ENCODE results near the gene OST4. TPM values are rescaled to one million over a fixed set of nuclear protein-coding genes. Genes with fewer than 3 reads are reported as not detected.

OST4 gene
- total RNA-seq, 8 experiments from 2014 or later: 289 to 626 (median 350) TPM

GRCh38 chr2:27041752-27042151 lies 29.7 kb downstream of the OST4 start:
- 54 to 90% (median 74%) methylated on average over 1 to 5 of the region's 5 CpGs; no CpG with 5 or more reads in 2 of the 10 experiments for WGBS, 10 experiments
- Histone ChIP-seq H3K4me1 (replicated peaks in 1 of 2) (no peaks in the 10 kb centered on the region), H3K4me3 (no peak overlapping the region), H3K27ac (no peak overlapping the region)
- in situ Hi-C loops (cut with MboI; ENCODE audit: low pct_unique_long_range_greater_than_20kb in 2 of 9, low sequenced_read_pairs in 9 of 9, unreplicated experiment in 9 of 9): loop anchor here in 1 of 9 experiments (25.0 kb wide), 1 partner anchor 204 kb away; the partner anchor contains the start of gene DPYSL5
- ATAC-seq (replicated peaks in 6 of 8): peak in 1 of 8 experiments; percentile 8

- WGBS, 10 experiments: 60 to 100% (median 91%) methylated on average over 1 to 4 of the region's 8 CpGs; no CpG with 5 or more reads in 6 of the 10 experiments
- Histone ChIP-seq H3K4me3 (no peak overlapping the region), H3K27ac (no peak overlapping the region), H3K4me1 (replicated peaks in 1 of 2) (no peaks in the 10 kb centered on the region)
- ATAC-seq (replicated peaks in 6 of 8): peak in 3 of 8 experiments; percentile 10 to 15 (median 14)
- in situ Hi-C loops (cut with MboI; ENCODE audit: low pct_unique_long_range_greater_than_20kb in 2 of 9, low sequenced_read_pairs in 9 of 9, unreplicated experiment in 9 of 9): loop anchor here in 1 of 9 experiments (25.0 kb wide), 1 partner anchor 203 kb away; the partner anchor contains the start of gene DPYSL5
These were observed 31.2 kb downstream of the OST4 start for GRCh38 chr2:27040282-27040681.

- H3K27ac ChIP-seq: no peak overlapping the region
- in situ Hi-C loops (cut with MboI; ENCODE audit: low pct_unique_long_range_greater_than_20kb in 2 of 9, low sequenced_read_pairs in 9 of 9, unreplicated experiment in 9 of 9): loop anchor here in 1 of 9 experiments (25.0 kb wide), 1 partner anchor 203 kb away; the partner anchor contains the start of gene DPYSL5
- WGBS, 10 experiments: 58 to 100% (median 100%) methylated on average over 2 to 4 of the region's 7 CpGs; no CpG with 5 or more reads in 7 of the 10 experiments
- ATAC-seq (replicated peaks in 6 of 8): peak in 2 of 8 experiments; percentile 5 to 10
- H3K4me1 ChIP-seq (replicated peaks in 1 of 2): no peaks in the 10 kb centered on the region
- H3K4me3 ChIP-seq: no peak overlapping the region
These were observed 31.6 kb downstream of the OST4 start for GRCh38 chr2:27039871-27040270.

GRCh38 chr2:27039426-27039825 lies 32.0 kb downstream of the OST4 start:
- 40 to 100% (median 90%) methylated on average over 1 to 2 of the region's 6 CpGs; no CpG with 5 or more reads in 5 of the 10 experiments for WGBS, 10 experiments
- H3K4me3 ChIP-seq: no peak overlapping the region
- no peak overlapping the region for H3K27ac ChIP-seq
- no peak for ATAC-seq (replicated peaks in 6 of 8)
- in situ Hi-C loops (cut with MboI; ENCODE audit: low pct_unique_long_range_greater_than_20kb in 2 of 9, low sequenced_read_pairs in 9 of 9, unreplicated experiment in 9 of 9): loop anchor here in 1 of 9 experiments (25.0 kb wide), 1 partner anchor 202 kb away; the partner anchor contains the start of gene DPYSL5
- no peaks in the 10 kb centered on the region for H3K4me1 ChIP-seq (replicated peaks in 1 of 2)

- Histone ChIP-seq H3K4me1 (replicated peaks in 1 of 2) (peaks cover 5% of the 10 kb centered on the region in 2 donors), H3K27ac (no peak overlapping the region), H3K4me3 (no peak overlapping the region)
- WGBS, 10 experiments: 80 to 100% (median 87%) methylated on average over 1 to 6 of the region's 17 CpGs; no CpG with 5 or more reads in 3 of the 10 experiments
- ATAC-seq (replicated peaks in 6 of 8): peak in 2 of 8 experiments; percentile 10 to 14
- in situ Hi-C loops (cut with MboI; ENCODE audit: low pct_unique_long_range_greater_than_20kb in 2 of 9, low sequenced_read_pairs in 9 of 9, unreplicated experiment in 9 of 9): loop anchor here in 1 of 9 experiments (25.0 kb wide), 1 partner anchor 201 kb away; the partner anchor contains the start of gene DPYSL5
These were observed 32.7 kb downstream of the OST4 start for GRCh38 chr2:27038631-27039339.

GRCh38 chr2:27038012-27038411 lies 33.4 kb downstream of the OST4 start:
- no peak overlapping the region for H3K27ac ChIP-seq
- H3K4me1 ChIP-seq (replicated peaks in 1 of 2): peaks cover 8% of the 10 kb centered on the region in 2 donors
- no peak overlapping the region for H3K4me3 ChIP-seq
- WGBS, 10 experiments: 88% methylated on average over 3 of the region's 6 CpGs; no CpG with 5 or more reads in 9 of the 10 experiments
- in situ Hi-C loops (cut with MboI; ENCODE audit: low pct_unique_long_range_greater_than_20kb in 2 of 9, low sequenced_read_pairs in 9 of 9, unreplicated experiment in 9 of 9): loop anchor here in 1 of 9 experiments (25.0 kb wide), 1 partner anchor 201 kb away; the partner anchor contains the start of gene DPYSL5
- ATAC-seq (replicated peaks in 6 of 8): no peak

GRCh38 chr2:27033253-27033852 lies 38.1 kb downstream of the OST4 start:
- in situ Hi-C loops (cut with MboI; ENCODE audit: low pct_unique_long_range_greater_than_20kb in 2 of 9, low sequenced_read_pairs in 9 of 9, unreplicated experiment in 9 of 9): loop anchor here in 1 of 9 experiments (25.0 kb wide), 1 partner anchor 196 kb away; the partner anchor contains the start of gene DPYSL5
- no peak for ATAC-seq (replicated peaks in 6 of 8)
- peak overlapping the region; percentile 52 to 94 (median 81) for H3K4me3 ChIP-seq
- peak overlapping the region; percentile 78 to 91 for H3K27ac ChIP-seq
- peaks cover 10 to 12% of the 10 kb centered on the region in 2 donors for H3K4me1 ChIP-seq (replicated peaks in 1 of 2)
- WGBS, 10 experiments: 0 to 83% (median 20%) methylated on average over 1 to 3 of the region's 11 CpGs; no CpG with 5 or more reads in 5 of the 10 experiments

- peak within 1 kb of the TSS; percentile 52 to 94 (median 81) for H3K4me3 ChIP-seq
- peak within 1 kb of the TSS; percentile 78 to 91 for H3K27ac ChIP-seq
- ATAC-seq (replicated peaks in 6 of 8): peak; percentile 97 to 99 (median 98)
- 0 to 15% (median 0%) methylated on average over 1 to 10 of the region's 76 CpGs; no CpG with 5 or more reads in 5 of the 10 experiments for WGBS, 10 experiments
- in situ Hi-C loops (cut with MboI; ENCODE audit: low pct_unique_long_range_greater_than_20kb in 2 of 9, low sequenced_read_pairs in 9 of 9, unreplicated experiment in 9 of 9): loop anchor here in 1 of 9 experiments (25.0 kb wide), 1 partner anchor 195 kb away; the partner anchor contains the start of gene DPYSL5
- H3K4me1 ChIP-seq (replicated peaks in 1 of 2): peaks cover 10 to 12% of the 10 kb centered on the region in 2 donors
These were observed 38.8 kb downstream of the OST4 start, which contains the start of gene TMEM214 for GRCh38 chr2:27032495-27033252. Gene TMEM214 (plus strand): TSS chr2:27032965. CDS start chr2:27033016, 51 bp downstream.

- H3K4me1 ChIP-seq (replicated peaks in 1 of 2): peaks cover 7 to 9% of the 10 kb centered on the region in 2 donors
- no peak for ATAC-seq (replicated peaks in 6 of 8)
- no peak overlapping the region for H3K4me3 ChIP-seq
- WGBS, 10 experiments: 50 to 94% (median 77%) methylated on average over 1 to 2 of the region's 2 CpGs; no CpG with 5 or more reads in 6 of the 10 experiments
- H3K27ac ChIP-seq: no peak overlapping the region
- in situ Hi-C loops (cut with MboI; ENCODE audit: low pct_unique_long_range_greater_than_20kb in 2 of 9, low sequenced_read_pairs in 9 of 9, unreplicated experiment in 9 of 9): loop anchor here in 1 of 9 experiments (25.0 kb wide), 1 partner anchor 192 kb away; the partner anchor contains the start of gene DPYSL5
These were observed 42.4 kb downstream of the OST4 start for GRCh38 chr2:27029051-27029450.

- peak in 1 of 8 experiments; percentile 17 for ATAC-seq (replicated peaks in 6 of 8)
- no peak overlapping the region for H3K27ac ChIP-seq
- H3K4me1 ChIP-seq (replicated peaks in 1 of 2): peaks cover 2 to 4% of the 10 kb centered on the region in 2 donors
- H3K4me3 ChIP-seq: no peak overlapping the region
- WGBS, 10 experiments: 60 to 100% (median 85%) methylated on average over 1 to 4 of the region's 10 CpGs; no CpG with 5 or more reads in 7 of the 10 experiments
- in situ Hi-C loops (cut with MboI; ENCODE audit: low pct_unique_long_range_greater_than_20kb in 2 of 9, low sequenced_read_pairs in 9 of 9, unreplicated experiment in 9 of 9): loop anchor here in 1 of 9 experiments (25.0 kb wide), 1 partner anchor 190 kb away; the partner anchor contains the start of gene DPYSL5
These were observed 44.2 kb downstream of the OST4 start for GRCh38 chr2:27027211-27027651.

GRCh38 chr2:27025861-27026851 lies 45.3 kb downstream of the OST4 start:
- no peak overlapping the region for H3K4me3 ChIP-seq
- no peak overlapping the region for H3K27ac ChIP-seq
- H3K4me1 ChIP-seq (replicated peaks in 1 of 2): peaks cover 4 to 5% of the 10 kb centered on the region in 2 donors
- WGBS, 10 experiments: 60 to 100% (median 90%) methylated on average over 1 to 6 of the region's 24 CpGs; no CpG with 5 or more reads in 5 of the 10 experiments
- in situ Hi-C loops (cut with MboI; ENCODE audit: low pct_unique_long_range_greater_than_20kb in 2 of 9, low sequenced_read_pairs in 9 of 9, unreplicated experiment in 9 of 9): loop anchor here in 1 of 9 experiments (25.0 kb wide), 1 partner anchor 189 kb away; the partner anchor contains the start of gene DPYSL5
- ATAC-seq (replicated peaks in 6 of 8): peak in 1 of 8 experiments; percentile 30
